Esophagus squamous epithelium (tissue), 5 donors: ENCODE measurements around the gene CREBRF. TPM values are rescaled to one million over a fixed set of nuclear protein-coding genes. Genes with fewer than 3 reads are reported as not detected.

Source experiments
- DNase-seq: peaks from one replicate; lab custom pipeline; 2025; lab: John Stamatoyannopoulos, UW
- H3K27ac ChIP-seq, 4 donors: fragments of 200-600 bp; sonication (generic); one replicate each; pipeline ENCODE4 v1.5.1; 2016 to 2019; ENCODE audit warnings: mild to moderate bottlenecking in 1 of 4
- H3K27me3 ChIP-seq, 4 donors: fragments of 200-600 bp; sonication (generic); 1 replicate in 3 of 4; 2 replicates in 1 of 4; pipeline versions ENCODE4 v1.5.1 to v1.6.0; 2017 to 2021; ENCODE audit warnings: antibody characterized with exemption in 1 of 4
- H3K36me3 ChIP-seq, 3 donors: fragments of 200-600 bp; sonication (generic); one replicate each; pipeline ENCODE4 v1.5.1; 2016 to 2019
- H3K4me1 ChIP-seq, 3 donors: fragments of 200-600 bp; sonication (generic); one replicate each; pipeline ENCODE4 v1.5.1; 2017 to 2019
- H3K4me3 ChIP-seq, 4 donors: fragments of 200-600 bp; sonication (generic); 1 replicate in 3 of 4; 2 replicates in 1 of 4; pipeline ENCODE4 v1.5.1; 2016 to 2019; ENCODE audit warnings: mild to moderate bottlenecking in 2 of 4, moderate library complexity in 1 of 4
- H3K9me3 ChIP-seq, 3 donors: fragments of 200-600 bp; sonication (generic); one replicate each; pipeline ENCODE4 v1.5.1; 2016 to 2019
- POLR2A ChIP-seq, 4 donors: fragments of 450-650 bp; IDR thresholded peaks; one replicate each; pipeline ENCODE4 v1.6.1; 2017; ENCODE audit warnings: antibody characterized with exemption in 4 of 4, mild to moderate bottlenecking in 4 of 4, moderate library complexity in 3 of 4
- WGBS, 2 donors: methylation state at CpG; one replicate each; pipeline ENCODE4 v1.1.5; 2018; 5-methylcytosine and 5-hydroxymethylcytosine counted together
- intact Hi-C: fragments of 100-400 bp; cut with DNase I; formaldehyde crosslinking; loops from one replicate; pipeline ENCODE4 v1.15.0; 2022
- total RNA-seq, 4 donors: library from RNA; depleted of rRNA; stranded (reverse); fragments of >200 nt; gene quantifications; one replicate each; pipeline ENCODE4 v1.1.0, GENCODE V29; 2016
- TF ChIP-seq, protein P1 (sequence below), 6 experiments: fragments of 450-650 bp in 4 of 6; fragments of 200-600 bp in 2 of 6; sonication (generic) in 2 of 6; IDR thresholded peaks; one replicate each; pipeline ENCODE4 v1.5.1; 2016 to 2019; ENCODE audit warnings: antibody characterized with exemption in 6 of 6, mild to moderate bottlenecking in 4 of 6, moderate library complexity in 4 of 6
- donor health status: DM: yes; HTN: yes; CAD: no.

Gene CREBRF
- total RNA-seq, 4 donors from 2014 or later, result 2.7 to 28.4 (median 7.9) TPM

- intact Hi-C loops, result no loop called here
- peaks cover 0 to 13% (median 4%) of the 10 kb centered on the region in 3 donors for H3K4me1 ChIP-seq
- peaks cover 0 to 16% (median 0%) of the 10 kb centered on the region in 3 donors for H3K36me3 ChIP-seq
- no peaks in the 10 kb centered on the region for H3K27me3 ChIP-seq
- H3K4me3 ChIP-seq, result no peak overlapping the region
- no peak overlapping the region for H3K27ac ChIP-seq
- TF ChIP-seq POLR2A (IDR thresholded peaks at IDR 0.05), result no peak
- TF ChIP-seq, protein P1, sequence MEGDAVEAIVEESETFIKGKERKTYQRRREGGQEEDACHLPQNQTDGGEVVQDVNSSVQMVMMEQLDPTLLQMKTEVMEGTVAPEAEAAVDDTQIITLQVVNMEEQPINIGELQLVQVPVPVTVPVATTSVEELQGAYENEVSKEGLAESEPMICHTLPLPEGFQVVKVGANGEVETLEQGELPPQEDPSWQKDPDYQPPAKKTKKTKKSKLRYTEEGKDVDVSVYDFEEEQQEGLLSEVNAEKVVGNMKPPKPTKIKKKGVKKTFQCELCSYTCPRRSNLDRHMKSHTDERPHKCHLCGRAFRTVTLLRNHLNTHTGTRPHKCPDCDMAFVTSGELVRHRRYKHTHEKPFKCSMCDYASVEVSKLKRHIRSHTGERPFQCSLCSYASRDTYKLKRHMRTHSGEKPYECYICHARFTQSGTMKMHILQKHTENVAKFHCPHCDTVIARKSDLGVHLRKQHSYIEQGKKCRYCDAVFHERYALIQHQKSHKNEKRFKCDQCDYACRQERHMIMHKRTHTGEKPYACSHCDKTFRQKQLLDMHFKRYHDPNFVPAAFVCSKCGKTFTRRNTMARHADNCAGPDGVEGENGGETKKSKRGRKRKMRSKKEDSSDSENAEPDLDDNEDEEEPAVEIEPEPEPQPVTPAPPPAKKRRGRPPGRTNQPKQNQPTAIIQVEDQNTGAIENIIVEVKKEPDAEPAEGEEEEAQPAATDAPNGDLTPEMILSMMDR (IDR thresholded peaks at IDR 0.05), result no peak
- DNase-seq, result no peak
- H3K9me3 ChIP-seq, result peaks cover 0 to 6% (median 0%) of the 10 kb centered on the region in 3 donors
- WGBS, 2 donors, result 94 to 100% methylated on average over 2 of the region's 2 CpGs
Observed at GRCh38 chr5:173101245-173101644, 45.1 kb downstream of the CREBRF start.

GRCh38 chr5:173103411-173103810 is 47.3 kb downstream of the CREBRF start:
- Histone ChIP-seq H3K4me3 (no peak overlapping the region), H3K36me3 (peaks cover 0 to 17% (median 0%) of the 10 kb centered on the region in 3 donors), H3K27ac (no peak overlapping the region), H3K27me3 (no peaks in the 10 kb centered on the region), H3K4me1 (peaks cover 0 to 7% (median 4%) of the 10 kb centered on the region in 3 donors), H3K9me3 (peaks cover 0 to 6% (median 0%) of the 10 kb centered on the region in 3 donors)
- intact Hi-C loops, result no loop called here
- TF ChIP-seq POLR2A (IDR thresholded peaks at IDR 0.05), result no peak
- TF ChIP-seq, protein P1 (IDR thresholded peaks at IDR 0.05), result no peak
- 38 to 67% methylated on average over 1 of the region's 1 CpG for WGBS, 2 donors
- DNase-seq, result no peak

GRCh38 chr5:173108914-173109313 is 52.8 kb downstream of the CREBRF start:
- DNase-seq, result no peak
- Histone ChIP-seq H3K9me3 (no peaks in the 10 kb centered on the region), H3K4me3 (no peak overlapping the region), H3K36me3 (peaks cover 5 to 56% (median 13%) of the 10 kb centered on the region in 3 donors), H3K4me1 (no peaks in the 10 kb centered on the region), H3K27ac (no peak overlapping the region), H3K27me3 (no peaks in the 10 kb centered on the region)
- WGBS, 2 donors, result 66 to 76% methylated on average over 3 of the region's 3 CpGs
- intact Hi-C loops, result no loop called here
- TF ChIP-seq, protein P1 (IDR thresholded peaks at IDR 0.05), result no peak
- TF ChIP-seq POLR2A (IDR thresholded peaks at IDR 0.05), result no peak

- no peaks in the 10 kb centered on the region for H3K4me1 ChIP-seq
- no peak overlapping the region for H3K4me3 ChIP-seq
- TF ChIP-seq, protein P1 (IDR thresholded peaks at IDR 0.05), result no peak
- no peak for TF ChIP-seq POLR2A (IDR thresholded peaks at IDR 0.05)
- 93 to 94% methylated on average over 1 of the region's 1 CpG for WGBS, 2 donors
- DNase-seq, result no peak
- peaks cover 0 to 3% (median 0%) of the 10 kb centered on the region in 3 donors for H3K9me3 ChIP-seq
- H3K27me3 ChIP-seq, result no peaks in the 10 kb centered on the region
- intact Hi-C loops, result no loop called here
- no peak overlapping the region for H3K27ac ChIP-seq
- H3K36me3 ChIP-seq, result peaks cover 5 to 89% (median 13%) of the 10 kb centered on the region in 3 donors
Observed at GRCh38 chr5:173114536-173114935, 58.4 kb downstream of the CREBRF start.

- TF ChIP-seq POLR2A (IDR thresholded peaks at IDR 0.05), result no peak
- TF ChIP-seq, protein P1 (IDR thresholded peaks at IDR 0.05), result no peak
- intact Hi-C loops, result no loop called here
- H3K4me1 ChIP-seq, result no peaks in the 10 kb centered on the region
- WGBS, 2 donors, result 96 to 100% methylated on average over 1 of the region's 1 CpG
- no peak overlapping the region for H3K27ac ChIP-seq
- peaks cover 0 to 10% (median 0%) of the 10 kb centered on the region in 3 donors for H3K9me3 ChIP-seq
- H3K4me3 ChIP-seq, result no peak overlapping the region
- peaks cover 6 to 83% (median 7%) of the 10 kb centered on the region in 3 donors for H3K36me3 ChIP-seq
- DNase-seq, result no peak
- no peaks in the 10 kb centered on the region for H3K27me3 ChIP-seq
Observed at GRCh38 chr5:173119719-173120118, 63.6 kb downstream of the CREBRF start.
